ENCODE results near the gene PLAC1. TPM values are rescaled to one million over a fixed set of nuclear protein-coding genes. Genes with fewer than 3 reads are reported as not detected.

Gene PLAC1
- total RNA-seq, 1 experiment from 2014 or later = 0.91 TPM

GRCh38 chrX:134619838-134620237 lies 38.4 kb downstream of the PLAC1 start:
- ChIA-PET CTCF (interaction anchor here (0.8 to 3.4 kb wide), 2 partner anchors 16 to 133 kb away, joined by 5 to 16 read pairs; no protein-coding TSS in a partner anchor), POLR2A (interaction anchor here (0.7 kb wide), 1 partner anchor 83 kb away, joined by 3 read pairs; no protein-coding TSS in a partner anchor)
- peaks cover 16% of the 10 kb centered on the region for H3K4me1 Mint-ChIP-seq (ENCODE audit: insufficient read depth, unreplicated experiment)

GRCh38 chrX:134613396-134613795 lies 44.9 kb downstream of the PLAC1 start:
- DNase-seq (ENCODE audit: unreplicated experiment) = no peak
- no peaks in the 10 kb centered on the region for H3K9me3 Mint-ChIP-seq (ENCODE audit: unreplicated experiment)
- no peak overlapping the region for H3K4me3 Mint-ChIP-seq (ENCODE audit: unreplicated experiment)
- intact Hi-C loops (cut with micrococcal nuclease) = no loop called here
- peaks cover 12% of the 10 kb centered on the region for H3K27me3 Mint-ChIP-seq (ENCODE audit: insufficient read depth, unreplicated experiment)
- no peaks in the 10 kb centered on the region for H3K36me3 Mint-ChIP-seq (ENCODE audit: insufficient read depth, unreplicated experiment)
- ChIA-PET POLR2A (no interaction called here), CTCF (no interaction called here)
- H3K27ac Mint-ChIP-seq (ENCODE audit: low read depth, unreplicated experiment) = no peak overlapping the region
- no peaks in the 10 kb centered on the region for H3K4me1 Mint-ChIP-seq (ENCODE audit: insufficient read depth, unreplicated experiment)
- BruUV-seq (replicated peaks) = no TSS peak
- no peak for TF ChIP-seq CTCF (IDR thresholded peaks at IDR 0.05; ENCODE audit: unreplicated experiment)

More at GRCh38 chrX:134619838-134620237, 38.4 kb downstream of the PLAC1 start:
- no peaks in the 10 kb centered on the region for H3K9me3 Mint-ChIP-seq (ENCODE audit: unreplicated experiment)
- no peak for DNase-seq (ENCODE audit: unreplicated experiment)
- no peaks in the 10 kb centered on the region for H3K36me3 Mint-ChIP-seq (ENCODE audit: insufficient read depth, unreplicated experiment)
- TF ChIP-seq CTCF (IDR thresholded peaks at IDR 0.05; ENCODE audit: unreplicated experiment) = no peak
- no peak overlapping the region for H3K4me3 Mint-ChIP-seq (ENCODE audit: unreplicated experiment)
- intact Hi-C loops (cut with micrococcal nuclease) = no loop called here
- no peak overlapping the region for H3K27ac Mint-ChIP-seq (ENCODE audit: low read depth, unreplicated experiment)
- BruUV-seq (replicated peaks) = no TSS peak
- H3K27me3 Mint-ChIP-seq (ENCODE audit: insufficient read depth, unreplicated experiment) = no peaks in the 10 kb centered on the region

GRCh38 chrX:134608153-134608552 lies 50.1 kb downstream of the PLAC1 start:
- no peak for DNase-seq (ENCODE audit: unreplicated experiment)
- no peak overlapping the region for H3K4me3 Mint-ChIP-seq (ENCODE audit: unreplicated experiment)
- intact Hi-C loops (cut with micrococcal nuclease) = no loop called here
- H3K9me3 Mint-ChIP-seq (ENCODE audit: unreplicated experiment) = no peaks in the 10 kb centered on the region
- no peak overlapping the region for H3K27ac Mint-ChIP-seq (ENCODE audit: low read depth, unreplicated experiment)
- no TSS peak for BruUV-seq (replicated peaks)
- CTCF ChIA-PET = interaction anchor here (0.5 to 0.7 kb wide), 2 partner anchors 52 to 162 kb away, joined by 3 to 5 read pairs; no protein-coding TSS in a partner anchor
- POLR2A ChIA-PET = interaction anchor here (0.6 kb wide), 1 partner anchor 14 kb away, joined by 3 read pairs; no protein-coding TSS in a partner anchor
- H3K36me3 Mint-ChIP-seq (ENCODE audit: insufficient read depth, unreplicated experiment) = no peaks in the 10 kb centered on the region
- peaks cover 8% of the 10 kb centered on the region for H3K4me1 Mint-ChIP-seq (ENCODE audit: insufficient read depth, unreplicated experiment)
- no peaks in the 10 kb centered on the region for H3K27me3 Mint-ChIP-seq (ENCODE audit: insufficient read depth, unreplicated experiment)
- no peak for TF ChIP-seq CTCF (IDR thresholded peaks at IDR 0.05; ENCODE audit: unreplicated experiment)

- H3K4me3 Mint-ChIP-seq (ENCODE audit: unreplicated experiment) = no peak overlapping the region
- CTCF ChIA-PET = interaction anchor here (0.7 kb wide), 1 partner anchor 163 kb away, joined by 5 read pairs; no protein-coding TSS in a partner anchor
- H3K27me3 Mint-ChIP-seq (ENCODE audit: insufficient read depth, unreplicated experiment) = no peaks in the 10 kb centered on the region
- peaks cover 8% of the 10 kb centered on the region for H3K4me1 Mint-ChIP-seq (ENCODE audit: insufficient read depth, unreplicated experiment)
- TF ChIP-seq CTCF (IDR thresholded peaks at IDR 0.05; ENCODE audit: unreplicated experiment) = no peak
- no peaks in the 10 kb centered on the region for H3K9me3 Mint-ChIP-seq (ENCODE audit: unreplicated experiment)
- no peak overlapping the region for H3K27ac Mint-ChIP-seq (ENCODE audit: low read depth, unreplicated experiment)
- intact Hi-C loops (cut with micrococcal nuclease) = no loop called here
- DNase-seq (ENCODE audit: unreplicated experiment) = no peak
- POLR2A ChIA-PET = no interaction called here
- BruUV-seq (replicated peaks) = no TSS peak
- H3K36me3 Mint-ChIP-seq (ENCODE audit: insufficient read depth, unreplicated experiment) = no peaks in the 10 kb centered on the region
These were observed 50.7 kb downstream of the PLAC1 start for GRCh38 chrX:134607523-134607922.

All from MCF 10A (cell line).